Measurements from ENCODE around the gene GPR82.

DNA sequence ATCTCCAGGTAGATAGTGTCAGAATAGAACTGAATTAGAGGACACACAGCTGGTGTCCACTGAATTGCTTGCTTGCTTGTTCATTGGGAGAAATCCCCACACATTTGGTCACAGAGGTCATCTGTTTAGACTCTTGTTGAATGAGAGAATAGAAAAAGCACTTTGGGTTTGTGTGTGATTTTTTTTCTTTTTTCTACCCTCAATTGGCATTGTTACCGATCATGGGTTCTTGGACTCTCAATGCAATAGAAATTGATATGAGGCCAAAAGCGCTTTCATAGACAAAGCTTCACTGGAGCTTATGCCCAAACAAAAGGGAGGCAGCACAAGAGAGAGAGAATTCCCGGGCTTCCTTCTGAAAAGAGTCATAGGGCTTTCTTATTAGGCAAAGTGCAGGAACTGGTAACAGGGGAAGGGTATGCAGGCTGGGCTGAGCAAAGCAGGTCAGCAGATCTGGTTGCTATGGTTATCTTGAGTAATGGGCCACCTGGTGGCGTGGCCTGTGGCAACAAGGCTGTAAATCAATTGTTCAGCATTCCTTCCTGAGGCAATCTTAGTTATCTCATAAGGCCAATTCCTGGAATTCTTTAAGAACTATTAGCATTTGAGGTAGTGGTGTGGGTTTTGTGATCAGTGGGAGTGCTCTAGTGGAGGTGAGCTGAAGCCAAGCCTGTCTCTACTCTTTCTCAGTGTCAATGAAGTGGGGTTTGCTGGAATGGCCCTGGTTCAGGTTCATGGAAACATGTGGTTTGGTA, 5.3 kb upstream of the GPR82 start:
- TF ChIP-seq, protein P1, sequence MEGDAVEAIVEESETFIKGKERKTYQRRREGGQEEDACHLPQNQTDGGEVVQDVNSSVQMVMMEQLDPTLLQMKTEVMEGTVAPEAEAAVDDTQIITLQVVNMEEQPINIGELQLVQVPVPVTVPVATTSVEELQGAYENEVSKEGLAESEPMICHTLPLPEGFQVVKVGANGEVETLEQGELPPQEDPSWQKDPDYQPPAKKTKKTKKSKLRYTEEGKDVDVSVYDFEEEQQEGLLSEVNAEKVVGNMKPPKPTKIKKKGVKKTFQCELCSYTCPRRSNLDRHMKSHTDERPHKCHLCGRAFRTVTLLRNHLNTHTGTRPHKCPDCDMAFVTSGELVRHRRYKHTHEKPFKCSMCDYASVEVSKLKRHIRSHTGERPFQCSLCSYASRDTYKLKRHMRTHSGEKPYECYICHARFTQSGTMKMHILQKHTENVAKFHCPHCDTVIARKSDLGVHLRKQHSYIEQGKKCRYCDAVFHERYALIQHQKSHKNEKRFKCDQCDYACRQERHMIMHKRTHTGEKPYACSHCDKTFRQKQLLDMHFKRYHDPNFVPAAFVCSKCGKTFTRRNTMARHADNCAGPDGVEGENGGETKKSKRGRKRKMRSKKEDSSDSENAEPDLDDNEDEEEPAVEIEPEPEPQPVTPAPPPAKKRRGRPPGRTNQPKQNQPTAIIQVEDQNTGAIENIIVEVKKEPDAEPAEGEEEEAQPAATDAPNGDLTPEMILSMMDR (IDR thresholded peaks at IDR 0.05), result no peak
- TF ChIP-seq POLR2A (IDR thresholded peaks at IDR 0.05), result no peak
- TF ChIP-seq POLR2AphosphoS5 (IDR thresholded peaks at IDR 0.05), result no peak
